ENCODE data around the gene P3R3URF.
A peak's percentile ranks its signal among the peaks of the same experiment; 100 is the strongest.

P3R3URF gene

DNA sequence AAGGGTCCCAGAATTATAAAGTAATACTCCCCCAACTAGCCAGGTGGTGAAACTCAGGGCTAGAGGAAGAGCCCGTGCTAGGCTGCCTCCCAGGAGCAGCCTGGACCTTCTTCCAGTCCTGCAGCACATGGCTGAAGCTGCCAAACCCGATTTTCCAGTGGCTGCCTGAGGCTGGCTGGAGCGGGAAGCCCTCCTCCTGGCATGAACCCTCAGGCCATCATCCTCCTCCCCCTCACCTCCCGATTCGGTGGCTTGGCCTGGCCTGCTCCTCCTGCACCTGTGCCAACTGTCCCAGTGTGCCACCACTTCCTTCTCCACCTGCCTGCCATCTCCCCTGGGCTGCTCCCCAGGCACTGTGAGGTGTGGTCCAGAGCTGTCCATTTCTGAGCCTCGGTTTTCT, 4.4 kb downstream of the P3R3URF start:
- H3K4me1 ChIP-seq (ENCODE audit: control insufficient read depth, insufficient read depth, low read length): peaks cover 34% of the 10 kb centered on the region

DNA sequence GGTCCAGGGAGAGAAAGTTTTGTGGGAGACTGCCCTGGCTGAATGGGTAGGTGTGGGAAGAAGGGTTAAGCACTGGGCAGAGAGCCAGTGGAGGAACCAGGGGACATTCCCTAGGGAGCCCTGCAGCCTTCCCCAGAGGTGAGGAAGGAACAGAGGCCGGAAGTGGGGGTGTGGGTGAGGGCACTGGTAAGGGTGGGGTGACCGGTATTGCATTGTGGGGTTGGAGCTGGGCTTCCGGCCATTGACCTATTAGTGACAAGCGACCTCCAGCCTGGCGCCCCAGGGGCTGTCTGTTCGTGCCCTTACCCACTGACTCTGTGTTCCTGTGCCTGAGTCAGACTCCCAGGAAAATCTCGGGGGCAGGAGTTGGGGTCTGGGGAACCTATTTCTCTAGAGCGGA, 4.9 kb downstream of the P3R3URF start:
- Histone ChIP-seq H3K9me3 (ENCODE audit: control insufficient read depth in 2 of 2, low read length in 2 of 2) (no peaks in the 10 kb centered on the region), H3K4me1 (ENCODE audit: control insufficient read depth, insufficient read depth, low read length) (peaks cover 36% of the 10 kb centered on the region), H3K27ac (ENCODE audit: low read length) (no peak overlapping the region)

More for the DNA sequence above, 4.4 kb downstream of the P3R3URF start:
- Histone ChIP-seq H3K27me3 (ENCODE audit: control insufficient read depth in 1 of 2, insufficient read depth in 2 of 2, low read length in 2 of 2) (peaks cover 4 to 11% of the 10 kb centered on the region in 2 donors), H3K27ac (ENCODE audit: low read length) (no peak overlapping the region), H3K4me3 (ENCODE audit: low read length in 2 of 2) (no peak overlapping the region), H3K9ac (ENCODE audit: low read length in 2 of 2) (no peak overlapping the region), H3K36me3 (ENCODE audit: control insufficient read depth in 2 of 2, insufficient read depth in 2 of 2, low read length in 2 of 2) (no peaks in the 10 kb centered on the region), H3K9me3 (ENCODE audit: control insufficient read depth in 2 of 2, low read length in 2 of 2) (no peaks in the 10 kb centered on the region)

DNA sequence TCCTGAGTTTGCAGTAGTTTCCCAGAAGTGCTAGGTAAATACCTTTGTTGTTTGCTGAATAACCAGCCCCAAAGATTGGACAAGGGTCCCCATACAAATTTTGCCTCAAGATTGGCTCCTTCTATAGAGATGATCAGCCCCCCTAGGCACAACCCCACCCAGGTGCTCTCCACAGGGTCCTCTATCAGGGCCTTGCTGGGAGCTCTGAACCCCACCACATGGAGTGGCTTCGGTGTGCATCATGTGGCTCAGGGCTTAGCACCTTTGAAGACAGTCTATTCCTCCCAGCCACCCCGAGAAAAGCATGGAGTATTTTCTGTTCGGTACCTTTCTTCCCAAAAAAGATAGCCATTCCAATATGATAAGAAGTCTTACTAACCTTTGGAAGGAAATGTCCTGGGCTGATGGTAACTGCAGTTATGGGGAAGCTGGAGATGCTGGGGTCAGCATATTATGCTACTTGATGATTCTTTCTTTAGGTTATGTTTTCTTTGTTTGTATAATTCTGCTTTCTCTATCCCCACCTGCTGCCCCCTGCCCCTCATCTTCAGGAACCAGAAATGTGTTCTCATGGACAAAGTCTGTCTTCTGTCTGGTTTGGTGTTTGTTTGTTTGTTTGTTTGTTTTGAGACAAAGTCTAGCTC, 6.4 kb downstream of the P3R3URF start:
- H3K27ac ChIP-seq (ENCODE audit: low read length): no peak overlapping the region
- peaks cover 35% of the 10 kb centered on the region for H3K4me1 ChIP-seq (ENCODE audit: control insufficient read depth, insufficient read depth, low read length)
- no peak overlapping the region for H3K9ac ChIP-seq (ENCODE audit: low read length in 2 of 2)

More for the DNA sequence above, 4.9 kb downstream of the P3R3URF start:
- H3K9ac ChIP-seq (ENCODE audit: low read length in 2 of 2): no peak overlapping the region
- no peaks in the 10 kb centered on the region for H3K36me3 ChIP-seq (ENCODE audit: control insufficient read depth in 2 of 2, insufficient read depth in 2 of 2, low read length in 2 of 2)
- H3K27me3 ChIP-seq (ENCODE audit: control insufficient read depth in 1 of 2, insufficient read depth in 2 of 2, low read length in 2 of 2): peaks cover 4 to 11% of the 10 kb centered on the region in 2 donors
- H3K4me3 ChIP-seq (ENCODE audit: low read length in 2 of 2): no peak overlapping the region

DNA sequence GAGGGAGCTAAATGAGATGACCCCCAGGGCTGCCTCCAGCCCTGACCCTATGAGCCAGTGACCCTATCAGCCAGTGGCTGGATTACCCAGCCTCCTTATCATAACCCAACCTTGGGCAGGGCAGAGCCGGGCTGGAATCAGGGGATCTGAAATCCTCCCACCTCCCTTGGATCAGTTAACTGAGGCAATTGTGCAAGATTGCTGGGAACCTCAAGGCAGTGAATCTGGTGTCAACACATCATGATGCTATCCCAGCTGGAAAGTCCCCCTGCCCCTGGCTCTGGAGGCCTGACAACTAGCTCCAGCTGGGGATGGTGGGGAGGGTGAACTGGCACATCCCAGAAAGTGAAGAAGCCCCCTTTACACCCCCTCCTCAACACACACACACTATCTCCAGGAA, 7.8 kb downstream of the P3R3URF start:
- no peaks in the 10 kb centered on the region for H3K36me3 ChIP-seq (ENCODE audit: control insufficient read depth in 2 of 2, insufficient read depth in 2 of 2, low read length in 2 of 2)
- peaks cover 20% of the 10 kb centered on the region for H3K4me1 ChIP-seq (ENCODE audit: control insufficient read depth, insufficient read depth, low read length)
- H3K9me3 ChIP-seq (ENCODE audit: control insufficient read depth in 2 of 2, low read length in 2 of 2): no peaks in the 10 kb centered on the region
- H3K4me3 ChIP-seq (ENCODE audit: low read length in 2 of 2): no peak overlapping the region
- no peak overlapping the region for H3K27ac ChIP-seq (ENCODE audit: low read length)
- H3K9ac ChIP-seq (ENCODE audit: low read length in 2 of 2): no peak overlapping the region
- H3K27me3 ChIP-seq (ENCODE audit: control insufficient read depth in 1 of 2, insufficient read depth in 2 of 2, low read length in 2 of 2): peaks cover 4 to 11% of the 10 kb centered on the region in 2 donors

More for the DNA sequence above, 6.4 kb downstream of the P3R3URF start:
- Histone ChIP-seq H3K27me3 (ENCODE audit: control insufficient read depth in 1 of 2, insufficient read depth in 2 of 2, low read length in 2 of 2) (peaks cover 4 to 11% of the 10 kb centered on the region in 2 donors), H3K9me3 (ENCODE audit: control insufficient read depth in 2 of 2, low read length in 2 of 2) (no peaks in the 10 kb centered on the region), H3K36me3 (ENCODE audit: control insufficient read depth in 2 of 2, insufficient read depth in 2 of 2, low read length in 2 of 2) (no peaks in the 10 kb centered on the region), H3K4me3 (ENCODE audit: low read length in 2 of 2) (no peak overlapping the region)

DNA sequence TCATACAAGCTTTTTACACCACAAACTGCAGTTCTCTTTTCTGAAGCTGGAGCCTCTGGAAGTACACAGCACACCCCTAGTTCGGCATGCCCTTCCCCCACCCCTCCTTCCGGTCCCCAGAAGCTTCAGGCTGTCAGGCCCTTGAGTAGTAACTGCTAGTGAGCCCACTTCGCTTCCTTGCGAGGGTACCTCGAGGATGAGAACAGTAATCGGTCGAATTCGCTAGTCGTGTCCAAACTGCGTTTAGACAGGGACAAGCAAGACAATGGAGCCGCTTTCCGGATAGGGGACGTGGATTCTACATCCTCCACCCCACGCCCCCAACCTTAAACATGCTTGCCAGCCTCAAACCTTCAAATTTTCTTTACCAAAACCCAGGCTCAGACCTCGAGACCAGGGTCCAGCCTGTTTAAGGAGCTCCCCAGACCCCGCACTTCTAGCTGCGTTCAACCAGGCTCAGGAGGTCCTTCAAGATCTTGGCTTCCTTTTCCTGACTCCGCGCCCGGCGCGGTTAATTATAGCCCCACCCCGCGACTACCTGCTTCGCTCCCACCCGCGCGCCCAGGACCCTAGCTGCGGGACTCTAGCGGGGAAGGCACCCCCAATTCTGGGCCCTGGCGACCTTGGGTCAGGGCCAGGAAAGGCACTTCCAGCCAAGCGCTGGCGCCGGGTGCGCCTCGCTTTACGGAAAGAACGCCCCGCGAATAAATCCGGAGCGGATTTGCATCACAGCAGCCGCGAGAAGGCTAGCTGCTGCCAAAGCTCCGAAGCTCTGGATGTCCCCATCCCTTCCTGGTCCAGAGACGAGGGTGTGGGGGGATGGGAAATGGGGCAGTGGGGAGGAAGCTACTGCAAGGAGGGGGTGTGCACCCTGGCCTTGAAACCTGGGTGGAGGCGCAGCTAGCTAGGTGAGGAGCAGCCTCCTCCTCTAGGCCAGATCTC, 9.5 kb downstream of the P3R3URF start:
- H3K27me3 ChIP-seq (ENCODE audit: control insufficient read depth in 1 of 2, insufficient read depth in 2 of 2, low read length in 2 of 2): peaks cover 4 to 11% of the 10 kb centered on the region in 2 donors
- peak overlapping the region; percentile 55 for H3K27ac ChIP-seq (ENCODE audit: low read length)
- peak overlapping the region; percentile 7 to 13 for H3K9ac ChIP-seq (ENCODE audit: low read length in 2 of 2)
- H3K36me3 ChIP-seq (ENCODE audit: control insufficient read depth in 2 of 2, insufficient read depth in 2 of 2, low read length in 2 of 2): no peaks in the 10 kb centered on the region
- no peaks in the 10 kb centered on the region for H3K9me3 ChIP-seq (ENCODE audit: control insufficient read depth in 2 of 2, low read length in 2 of 2)
- H3K4me3 ChIP-seq (ENCODE audit: low read length in 2 of 2): peak overlapping the region; percentile 38 to 69
- peaks cover 14% of the 10 kb centered on the region for H3K4me1 ChIP-seq (ENCODE audit: control insufficient read depth, insufficient read depth, low read length)

DNA sequence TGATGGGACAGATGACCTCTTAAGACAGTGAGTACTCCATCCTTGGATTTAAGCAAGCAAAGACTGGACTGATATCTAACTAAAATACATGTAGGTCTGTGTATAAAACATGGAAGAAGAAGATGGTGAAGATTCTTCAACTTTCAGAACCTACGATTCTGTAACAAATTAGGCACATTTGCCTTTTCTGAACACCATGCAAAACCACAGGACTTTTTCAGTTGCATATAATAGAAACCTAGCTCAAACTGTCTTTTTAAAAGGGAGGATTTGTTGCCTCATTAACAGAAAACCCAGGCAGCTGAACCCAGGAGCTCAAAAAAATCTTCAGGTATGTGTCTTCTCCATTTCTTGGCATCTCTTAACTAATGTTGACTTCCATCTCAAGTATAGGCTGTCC, 16.1 kb downstream of the P3R3URF start:
- Histone ChIP-seq H3K27ac (ENCODE audit: low read length) (no peak overlapping the region), H3K4me3 (ENCODE audit: low read length in 2 of 2) (no peak overlapping the region), H3K9ac (ENCODE audit: low read length in 2 of 2) (no peak overlapping the region)

DNA sequence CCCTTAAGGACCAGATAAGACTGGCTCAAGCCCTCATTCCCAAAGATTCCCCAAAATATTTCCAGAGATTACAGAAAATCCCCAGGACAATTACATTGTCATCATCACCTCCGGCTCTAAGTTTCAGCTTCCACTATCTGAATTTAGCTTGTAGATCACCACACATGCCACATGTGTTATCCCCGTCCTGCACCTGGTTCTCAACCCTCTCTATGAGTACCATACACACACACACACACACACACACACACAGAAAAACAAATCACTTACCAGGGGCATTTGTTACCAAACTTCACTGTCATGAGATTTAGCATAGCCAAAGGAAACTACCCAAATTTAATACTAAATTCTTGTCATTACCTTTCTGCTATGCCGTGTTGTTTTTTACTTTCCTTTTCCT, 16.8 kb downstream of the P3R3URF start:
- Histone ChIP-seq H3K4me3 (ENCODE audit: low read length in 2 of 2) (no peak overlapping the region), H3K9me3 (ENCODE audit: control insufficient read depth in 2 of 2, low read length in 2 of 2) (no peaks in the 10 kb centered on the region), H3K27ac (ENCODE audit: low read length) (no peak overlapping the region), H3K4me1 (ENCODE audit: control insufficient read depth, insufficient read depth, low read length) (no peaks in the 10 kb centered on the region), H3K9ac (ENCODE audit: low read length in 2 of 2) (no peak overlapping the region), H3K27me3 (ENCODE audit: control insufficient read depth in 1 of 2, insufficient read depth in 2 of 2, low read length in 2 of 2) (no peaks in the 10 kb centered on the region), H3K36me3 (ENCODE audit: control insufficient read depth in 2 of 2, insufficient read depth in 2 of 2, low read length in 2 of 2) (no peaks in the 10 kb centered on the region)

More for the DNA sequence above, 16.1 kb downstream of the P3R3URF start:
- H3K4me1 ChIP-seq (ENCODE audit: control insufficient read depth, insufficient read depth, low read length): no peaks in the 10 kb centered on the region
- H3K9me3 ChIP-seq (ENCODE audit: control insufficient read depth in 2 of 2, low read length in 2 of 2): no peaks in the 10 kb centered on the region
- no peaks in the 10 kb centered on the region for H3K36me3 ChIP-seq (ENCODE audit: control insufficient read depth in 2 of 2, insufficient read depth in 2 of 2, low read length in 2 of 2)
- no peaks in the 10 kb centered on the region for H3K27me3 ChIP-seq (ENCODE audit: control insufficient read depth in 1 of 2, insufficient read depth in 2 of 2, low read length in 2 of 2)

DNA sequence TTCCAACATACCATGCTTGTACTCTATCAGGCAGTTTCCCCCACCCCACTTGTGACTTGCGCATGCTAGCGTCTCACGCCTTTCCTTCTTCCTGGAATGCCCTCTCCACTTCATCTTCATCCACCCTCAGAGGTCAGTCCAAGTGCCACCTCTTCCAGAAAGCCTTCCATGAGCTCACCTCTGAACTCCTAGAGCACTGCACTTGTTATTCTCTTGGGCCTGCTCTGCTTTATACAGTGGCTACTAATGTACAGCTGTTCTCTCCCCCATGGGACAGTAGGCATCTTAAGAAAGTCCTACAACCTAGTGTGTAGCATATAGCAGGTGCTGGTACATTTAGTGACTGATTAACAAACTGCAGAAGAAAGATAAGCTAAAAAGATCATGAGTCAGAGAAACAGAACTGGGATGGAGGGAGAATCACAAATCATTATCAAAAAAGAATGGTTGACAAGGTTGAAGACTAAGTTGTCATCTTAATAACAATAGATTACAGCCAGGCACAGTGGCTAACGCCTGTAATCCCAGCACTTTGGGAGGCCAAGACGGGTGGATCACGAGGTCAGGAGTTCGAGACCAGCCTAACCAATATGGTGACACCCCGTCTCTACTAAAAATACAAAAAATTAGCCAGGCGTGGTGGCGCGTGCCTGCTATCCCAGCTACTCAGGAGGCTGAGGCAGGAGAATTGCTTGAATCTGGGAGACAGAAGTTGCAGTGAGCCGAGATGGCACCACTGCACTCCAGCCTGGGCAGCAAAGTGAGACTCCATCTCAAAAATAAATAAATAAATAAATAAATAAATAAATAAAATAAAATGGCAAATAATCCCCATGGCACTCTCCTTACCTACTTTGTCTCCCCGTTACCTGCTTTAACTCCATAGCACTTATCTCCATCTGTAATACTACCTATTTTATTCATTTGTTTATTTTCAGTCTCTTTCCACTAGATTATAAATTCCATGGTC, 17.7 kb downstream of the P3R3URF start:
- H3K9me3 ChIP-seq (ENCODE audit: control insufficient read depth in 2 of 2, low read length in 2 of 2): no peaks in the 10 kb centered on the region
- no peak overlapping the region for H3K27ac ChIP-seq (ENCODE audit: low read length)
- no peaks in the 10 kb centered on the region for H3K27me3 ChIP-seq (ENCODE audit: control insufficient read depth in 1 of 2, insufficient read depth in 2 of 2, low read length in 2 of 2)
- no peaks in the 10 kb centered on the region for H3K4me1 ChIP-seq (ENCODE audit: control insufficient read depth, insufficient read depth, low read length)
- no peaks in the 10 kb centered on the region for H3K36me3 ChIP-seq (ENCODE audit: control insufficient read depth in 2 of 2, insufficient read depth in 2 of 2, low read length in 2 of 2)
- no peak overlapping the region for H3K4me3 ChIP-seq (ENCODE audit: low read length in 2 of 2)
- H3K9ac ChIP-seq (ENCODE audit: low read length in 2 of 2): no peak overlapping the region

DNA sequence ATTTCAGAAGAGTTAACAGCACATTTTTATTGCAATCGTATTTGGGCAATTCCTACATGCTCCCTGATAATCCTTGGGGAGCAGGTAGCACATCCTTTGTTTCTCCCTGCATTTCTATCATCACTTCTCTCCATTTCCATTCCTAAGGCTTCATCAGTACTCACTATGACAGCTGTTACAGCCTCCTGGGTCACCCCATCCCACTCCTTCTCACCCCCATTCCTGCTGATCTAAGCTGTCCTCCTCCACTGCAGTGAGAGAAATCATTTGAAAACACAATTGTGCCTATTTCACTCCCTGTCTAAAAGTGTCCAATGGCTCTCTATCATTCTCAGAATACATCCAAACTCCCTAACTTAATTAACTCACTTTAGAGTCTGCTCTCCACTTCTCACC, 18.4 kb downstream of the P3R3URF start:
- H3K36me3 ChIP-seq (ENCODE audit: control insufficient read depth in 2 of 2, insufficient read depth in 2 of 2, low read length in 2 of 2): no peaks in the 10 kb centered on the region
- no peak overlapping the region for H3K4me3 ChIP-seq (ENCODE audit: low read length in 2 of 2)
- no peaks in the 10 kb centered on the region for H3K27me3 ChIP-seq (ENCODE audit: control insufficient read depth in 1 of 2, insufficient read depth in 2 of 2, low read length in 2 of 2)
- H3K9me3 ChIP-seq (ENCODE audit: control insufficient read depth in 2 of 2, low read length in 2 of 2): no peaks in the 10 kb centered on the region
- no peak overlapping the region for H3K9ac ChIP-seq (ENCODE audit: low read length in 2 of 2)
- H3K4me1 ChIP-seq (ENCODE audit: control insufficient read depth, insufficient read depth, low read length): no peaks in the 10 kb centered on the region
- H3K27ac ChIP-seq (ENCODE audit: low read length): no peak overlapping the region

DNA sequence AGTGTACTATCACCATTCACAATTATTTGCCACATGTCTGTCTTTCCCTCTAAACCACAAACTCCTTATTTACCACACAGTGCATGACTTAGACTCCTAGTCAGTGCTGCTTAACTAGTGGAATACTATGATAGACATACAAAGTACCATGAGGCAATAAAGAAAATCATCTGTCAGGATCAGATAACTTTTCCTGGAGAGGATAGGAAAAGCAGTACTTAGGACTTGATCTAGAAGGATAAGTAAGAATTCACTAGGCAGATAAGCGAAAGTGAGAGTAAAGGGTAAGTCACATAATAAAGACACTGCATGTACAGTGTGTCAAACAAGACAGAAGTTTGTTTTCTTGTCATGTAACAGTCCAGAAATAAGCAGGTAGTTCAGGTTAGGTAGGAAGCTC, 22.6 kb downstream of the P3R3URF start:
- Histone ChIP-seq H3K27ac (ENCODE audit: low read length) (no peak overlapping the region), H3K27me3 (ENCODE audit: control insufficient read depth in 1 of 2, insufficient read depth in 2 of 2, low read length in 2 of 2) (no peaks in the 10 kb centered on the region), H3K4me3 (ENCODE audit: low read length in 2 of 2) (no peak overlapping the region), H3K36me3 (ENCODE audit: control insufficient read depth in 2 of 2, insufficient read depth in 2 of 2, low read length in 2 of 2) (no peaks in the 10 kb centered on the region), H3K9ac (ENCODE audit: low read length in 2 of 2) (no peak overlapping the region), H3K9me3 (ENCODE audit: control insufficient read depth in 2 of 2, low read length in 2 of 2) (no peaks in the 10 kb centered on the region), H3K4me1 (ENCODE audit: control insufficient read depth, insufficient read depth, low read length) (no peaks in the 10 kb centered on the region)
